Uterus (tissue), 2 donors: Measurements from ENCODE around the gene KCNT2.

ENCODE experiments used
- CTCF ChIP-seq, 4 experiments: fragments of 200-600 bp in 2 of 4; fragments of 450-650 bp in 2 of 4; sonication (generic) in 2 of 4; IDR thresholded peaks; one replicate each; pipeline ENCODE4 v1.5.1; 2016 to 2019; ENCODE audit warnings: antibody characterized with exemption in 4 of 4, mild to moderate bottlenecking in 2 of 4, moderate library complexity in 1 of 4
- POLR2A ChIP-seq, 2 donors: fragments of 450-650 bp; IDR thresholded peaks; one replicate each; pipeline ENCODE4 v1.6.1; 2016; ENCODE audit warnings: antibody characterized with exemption in 2 of 2, mild to moderate bottlenecking in 1 of 2, moderate library complexity in 1 of 2

GRCh38 chr1:196324345-196324744 lies 283.9 kb downstream of the KCNT2 start:
- TF ChIP-seq CTCF (IDR thresholded peaks at IDR 0.05) (no peak), POLR2A (IDR thresholded peaks at IDR 0.05) (no peak)
